Esophagus squamous epithelium (tissue), 5 donors: ENCODE results near the gene MANSC4. TPM values are rescaled to one million over a fixed set of nuclear protein-coding genes. Genes with fewer than 3 reads are reported as not detected.

ENCODE experiments used
- DNase-seq: peaks from one replicate; lab custom pipeline; 2025; lab: John Stamatoyannopoulos, UW
- H3K27ac ChIP-seq, 4 donors: fragments of 200-600 bp; sonication (generic); one replicate each; pipeline ENCODE4 v1.5.1; 2016 to 2019; ENCODE audit warnings: mild to moderate bottlenecking in 1 of 4
- H3K27me3 ChIP-seq, 4 donors: fragments of 200-600 bp; sonication (generic); 1 replicate in 3 of 4; 2 replicates in 1 of 4; pipeline versions ENCODE4 v1.5.1 to v1.6.0; 2017 to 2021; ENCODE audit warnings: antibody characterized with exemption in 1 of 4
- H3K36me3 ChIP-seq, 3 donors: fragments of 200-600 bp; sonication (generic); one replicate each; pipeline ENCODE4 v1.5.1; 2016 to 2019
- H3K4me1 ChIP-seq, 3 donors: fragments of 200-600 bp; sonication (generic); one replicate each; pipeline ENCODE4 v1.5.1; 2017 to 2019
- H3K4me3 ChIP-seq, 4 donors: fragments of 200-600 bp; sonication (generic); 1 replicate in 3 of 4; 2 replicates in 1 of 4; pipeline ENCODE4 v1.5.1; 2016 to 2019; ENCODE audit warnings: mild to moderate bottlenecking in 2 of 4, moderate library complexity in 1 of 4
- H3K9me3 ChIP-seq, 3 donors: fragments of 200-600 bp; sonication (generic); one replicate each; pipeline ENCODE4 v1.5.1; 2016 to 2019
- POLR2A ChIP-seq, 4 donors: fragments of 450-650 bp; IDR thresholded peaks; one replicate each; pipeline ENCODE4 v1.6.1; 2017; ENCODE audit warnings: antibody characterized with exemption in 4 of 4, mild to moderate bottlenecking in 4 of 4, moderate library complexity in 3 of 4
- WGBS, 2 donors: methylation state at CpG; one replicate each; pipeline ENCODE4 v1.1.5; 2018; 5-methylcytosine and 5-hydroxymethylcytosine counted together
- intact Hi-C: fragments of 100-400 bp; cut with DNase I; formaldehyde crosslinking; loops from one replicate; pipeline ENCODE4 v1.15.0; 2022
- small RNA-seq, 4 donors: library from RNA; depleted of rRNA; stranded (forward); fragments of <200 nt; gene quantifications; one replicate each; pipeline ENCODE3, GENCODE V24; 2016
- total RNA-seq, 4 donors: library from RNA; depleted of rRNA; stranded (reverse); fragments of >200 nt; gene quantifications; one replicate each; pipeline ENCODE4 v1.1.0, GENCODE V29; 2016
- TF ChIP-seq, protein P1 (sequence below), 6 experiments: fragments of 450-650 bp in 4 of 6; fragments of 200-600 bp in 2 of 6; sonication (generic) in 2 of 6; IDR thresholded peaks; one replicate each; pipeline ENCODE4 v1.5.1; 2016 to 2019; ENCODE audit warnings: antibody characterized with exemption in 6 of 6, mild to moderate bottlenecking in 4 of 6, moderate library complexity in 4 of 6
- donor health status: DM: yes; HTN: yes; CAD: no.

The MANSC4 gene
- total RNA-seq, 4 donors from 2014 or later: not detected

DNA sequence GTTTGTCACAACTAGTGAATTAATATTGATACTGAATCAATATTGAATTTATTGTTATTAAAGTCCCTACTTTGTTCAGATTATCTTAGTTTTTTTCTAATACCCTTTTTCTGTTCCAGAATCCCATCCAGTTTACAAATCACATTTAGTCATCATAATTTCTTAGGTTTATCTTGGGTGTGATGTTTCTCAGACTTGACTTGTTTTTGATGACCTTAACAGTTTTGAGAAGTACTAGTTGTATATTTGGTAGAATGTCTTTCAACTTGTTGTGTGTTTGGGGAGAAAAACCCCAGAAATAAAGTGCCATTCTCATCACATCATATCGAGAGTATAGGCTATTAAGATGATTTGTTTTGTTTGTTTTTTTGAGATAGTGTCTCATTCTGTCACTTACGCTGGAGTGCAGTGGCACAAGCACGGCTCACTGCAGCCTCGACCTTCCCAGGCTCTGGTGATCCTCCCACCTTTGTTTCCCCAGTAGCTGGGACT is 49.9 kb downstream of the MANSC4 start:
- TF ChIP-seq POLR2A (IDR thresholded peaks at IDR 0.05): no peak
- TF ChIP-seq, protein P1, sequence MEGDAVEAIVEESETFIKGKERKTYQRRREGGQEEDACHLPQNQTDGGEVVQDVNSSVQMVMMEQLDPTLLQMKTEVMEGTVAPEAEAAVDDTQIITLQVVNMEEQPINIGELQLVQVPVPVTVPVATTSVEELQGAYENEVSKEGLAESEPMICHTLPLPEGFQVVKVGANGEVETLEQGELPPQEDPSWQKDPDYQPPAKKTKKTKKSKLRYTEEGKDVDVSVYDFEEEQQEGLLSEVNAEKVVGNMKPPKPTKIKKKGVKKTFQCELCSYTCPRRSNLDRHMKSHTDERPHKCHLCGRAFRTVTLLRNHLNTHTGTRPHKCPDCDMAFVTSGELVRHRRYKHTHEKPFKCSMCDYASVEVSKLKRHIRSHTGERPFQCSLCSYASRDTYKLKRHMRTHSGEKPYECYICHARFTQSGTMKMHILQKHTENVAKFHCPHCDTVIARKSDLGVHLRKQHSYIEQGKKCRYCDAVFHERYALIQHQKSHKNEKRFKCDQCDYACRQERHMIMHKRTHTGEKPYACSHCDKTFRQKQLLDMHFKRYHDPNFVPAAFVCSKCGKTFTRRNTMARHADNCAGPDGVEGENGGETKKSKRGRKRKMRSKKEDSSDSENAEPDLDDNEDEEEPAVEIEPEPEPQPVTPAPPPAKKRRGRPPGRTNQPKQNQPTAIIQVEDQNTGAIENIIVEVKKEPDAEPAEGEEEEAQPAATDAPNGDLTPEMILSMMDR (IDR thresholded peaks at IDR 0.05): no peak
- H3K9me3 ChIP-seq: no peaks in the 10 kb centered on the region
- intact Hi-C loops: loop anchor here (5.0 kb wide), 1 partner anchor 87 kb away; no protein-coding TSS in a partner anchor
- no peak overlapping the region for H3K27ac ChIP-seq
- H3K4me1 ChIP-seq: no peaks in the 10 kb centered on the region
- no peak overlapping the region for H3K4me3 ChIP-seq
- H3K27me3 ChIP-seq: no peaks in the 10 kb centered on the region
- whole genome bisulfite sequencing, 2 donors: 87 to 96% methylated on average over 4 of the region's 4 CpGs
- no peak for DNase-seq
- peaks cover 0 to 86% (median 5%) of the 10 kb centered on the region in 3 donors for H3K36me3 ChIP-seq

DNA sequence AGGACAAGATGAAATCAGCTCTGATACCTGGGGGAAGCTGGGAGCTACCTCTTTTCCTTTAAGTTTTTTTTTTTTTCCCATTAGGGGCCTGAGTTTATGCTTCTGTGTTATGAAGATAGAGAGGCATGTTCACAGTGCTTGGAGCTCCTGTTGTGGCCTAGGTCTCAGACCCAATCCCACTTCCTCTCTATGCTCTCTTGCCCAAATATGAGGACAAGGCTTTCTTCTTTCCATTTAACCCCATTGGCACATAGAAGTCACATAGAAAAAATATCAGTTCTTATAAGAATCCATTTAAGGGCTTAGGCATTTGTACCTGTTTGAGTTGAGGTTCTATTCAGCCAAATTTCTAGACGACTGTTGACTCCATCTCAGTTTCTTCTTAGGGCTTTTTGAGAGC is 56.8 kb downstream of the MANSC4 start:
- no peaks in the 10 kb centered on the region for H3K27me3 ChIP-seq
- no peaks in the 10 kb centered on the region for H3K4me1 ChIP-seq
- no peak overlapping the region for H3K4me3 ChIP-seq
- intact Hi-C loops: loop anchor here (10.0 kb wide), 1 partner anchor 222 kb away; no protein-coding TSS in a partner anchor
- no peak for DNase-seq
- H3K36me3 ChIP-seq: peaks cover 0 to 99% (median 18%) of the 10 kb centered on the region in 3 donors
- 80 to 85% methylated on average over 1 of the region's 1 CpG for WGBS, 2 donors
- TF ChIP-seq, protein P1 (IDR thresholded peaks at IDR 0.05): no peak
- no peak for TF ChIP-seq POLR2A (IDR thresholded peaks at IDR 0.05)
- H3K27ac ChIP-seq: no peak overlapping the region
- no peaks in the 10 kb centered on the region for H3K9me3 ChIP-seq

Small RNA genes within 50 kb of the gene (small RNA-seq; reads per million reads assigned to genes)
- gene RF00019 (0 reads per million in 4 donors), gene RF02271 (0 reads per million in 4 donors)

Other genes with a start within 250 kb of the MANSC4 start
- 1 to 10 TPM in 2 of 4 donors, under 1 TPM in 1, not detected in 1; 0.30 to 2.9 (median 1.6) TPM for gene REP15, start 83.8 kb downstream of the MANSC4 start, total RNA-seq
- gene MRPS35, start 69.4 kb downstream of the MANSC4 start, total RNA-seq: 10 to 100 TPM; 25.7 to 61.8 (median 56.3) TPM
- gene KLHL42, start within 50 bp of the MANSC4 start, total RNA-seq: 10 to 100 TPM in 3 of 4 donors, 1 to 10 TPM in 1; 9.2 to 33.2 (median 11.3) TPM
- 1 to 10 TPM; 4.5 to 9.6 (median 5.6) TPM for gene PTHLH, start 192.5 kb upstream of the MANSC4 start, total RNA-seq